Dedifferentiated amniotic fluid mesenchymal stem cell (primary cell): Measurements from ENCODE around the gene ZNHIT1.
"Not testable (repeated sequence)": the region's sequence is repeated elsewhere in the genome, so short reads cannot be mapped to it uniquely, and the experiment has no call there.

Experiments
- DNase-seq: peaks from one replicate; pipeline ENCODE4 v3.0.0-alpha.2; 2016; ENCODE audit errors: extremely low spot score

Gene ZNHIT1

GRCh38 chr7:101241443-101242349 is 23.7 kb downstream of the ZNHIT1 start:
- no peak for DNase-seq

- DNase-seq = no peak
Measured at GRCh38 chr7:101243646-101244374, 25.8 kb downstream of the ZNHIT1 start.

GRCh38 chr7:101244375-101245146 is 26.6 kb downstream of the ZNHIT1 start, which contains the start of gene FIS1:
TSS of gene FIS1 (minus strand) at chr7:101245081. CDS start at chr7:101245004, 77 bp downstream.
- peak; percentile 85 for DNase-seq

GRCh38 chr7:101245147-101245668 is 27.2 kb downstream of the ZNHIT1 start:
- no peak for DNase-seq

- DNase-seq = no peak
Measured at GRCh38 chr7:101248276-101248675, 30.3 kb downstream of the ZNHIT1 start.

- DNase-seq = no peak
Measured at GRCh38 chr7:101250324-101250723, 32.4 kb downstream of the ZNHIT1 start.

- peak; percentile 97 for DNase-seq
Measured at GRCh38 chr7:101251871-101252659, 34.1 kb downstream of the ZNHIT1 start.

GRCh38 chr7:101253199-101253598 is 35.2 kb downstream of the ZNHIT1 start:
- DNase-seq = not testable (repeated sequence)

GRCh38 chr7:101255796-101256195 is 37.8 kb downstream of the ZNHIT1 start:
- DNase-seq = no peak

- no peak for DNase-seq
Measured at GRCh38 chr7:101258243-101258731, 40.3 kb downstream of the ZNHIT1 start.

GRCh38 chr7:101264102-101264706 is 46.2 kb downstream of the ZNHIT1 start:
- DNase-seq = not testable (repeated sequence)

GRCh38 chr7:101265622-101266516 is 47.9 kb downstream of the ZNHIT1 start:
- DNase-seq = no peak

GRCh38 chr7:101269664-101270063 is 51.7 kb downstream of the ZNHIT1 start:
- no peak for DNase-seq

GRCh38 chr7:101271021-101271420 is 53.1 kb downstream of the ZNHIT1 start:
- no peak for DNase-seq

GRCh38 chr7:101273206-101273605 is 55.2 kb downstream of the ZNHIT1 start:
- no peak for DNase-seq
